ENCODE results near the gene EFEMP2. TPM values are rescaled to one million over a fixed set of nuclear protein-coding genes. Genes with fewer than 3 reads are reported as not detected.
"Not testable (repeated sequence)": the region's sequence is repeated elsewhere in the genome, so short reads cannot be mapped to it uniquely, and the experiment has no call there.

EFEMP2 gene
- total RNA-seq, 2 donors from 2014 or later: 134 to 219 TPM

DNA sequence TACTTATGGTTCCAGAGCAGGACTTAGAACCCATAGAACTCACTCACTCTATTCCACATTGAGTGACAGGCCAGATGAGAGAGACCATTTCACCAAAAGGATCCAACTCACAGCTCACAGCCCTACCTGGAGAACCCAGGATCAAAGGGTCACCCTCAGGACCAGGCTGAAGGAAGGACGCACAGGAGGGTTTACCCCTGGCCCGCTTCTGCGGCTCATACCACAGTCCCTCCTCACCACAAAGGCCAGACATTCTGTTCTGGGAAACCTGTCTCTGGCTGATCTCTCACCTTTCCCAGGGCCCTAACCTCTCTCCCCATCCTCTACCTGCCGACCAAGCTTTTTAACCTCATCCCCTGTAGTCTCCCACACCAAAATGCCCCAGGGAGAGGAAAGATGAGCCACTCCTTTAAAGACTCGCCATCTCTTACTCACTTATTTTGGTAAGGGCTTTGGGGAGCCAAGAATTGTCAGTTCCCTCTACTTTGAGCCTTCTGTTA, 22.9 kb upstream of the EFEMP2 start:
- Histone ChIP-seq H3K36me3 (no peaks in the 10 kb centered on the region), H3K27ac (no peak overlapping the region), H3K4me1 (ENCODE audit: control insufficient read depth in 1 of 2, low read depth in 2 of 2) (peaks cover 19 to 58% of the 10 kb centered on the region in 2 donors), H3K9me3 (no peaks in the 10 kb centered on the region), H3K27me3 (replicated peaks; ENCODE audit: insufficient read depth) (no peaks in the 10 kb centered on the region), H3K4me3 (no peak overlapping the region)
- no peak for DNase-seq (ENCODE audit: low spot score)
- no peak for ATAC-seq (ENCODE audit: insufficient number of reproducible peaks, low FRiP score, low read depth)
- TF ChIP-seq, protein P1, sequence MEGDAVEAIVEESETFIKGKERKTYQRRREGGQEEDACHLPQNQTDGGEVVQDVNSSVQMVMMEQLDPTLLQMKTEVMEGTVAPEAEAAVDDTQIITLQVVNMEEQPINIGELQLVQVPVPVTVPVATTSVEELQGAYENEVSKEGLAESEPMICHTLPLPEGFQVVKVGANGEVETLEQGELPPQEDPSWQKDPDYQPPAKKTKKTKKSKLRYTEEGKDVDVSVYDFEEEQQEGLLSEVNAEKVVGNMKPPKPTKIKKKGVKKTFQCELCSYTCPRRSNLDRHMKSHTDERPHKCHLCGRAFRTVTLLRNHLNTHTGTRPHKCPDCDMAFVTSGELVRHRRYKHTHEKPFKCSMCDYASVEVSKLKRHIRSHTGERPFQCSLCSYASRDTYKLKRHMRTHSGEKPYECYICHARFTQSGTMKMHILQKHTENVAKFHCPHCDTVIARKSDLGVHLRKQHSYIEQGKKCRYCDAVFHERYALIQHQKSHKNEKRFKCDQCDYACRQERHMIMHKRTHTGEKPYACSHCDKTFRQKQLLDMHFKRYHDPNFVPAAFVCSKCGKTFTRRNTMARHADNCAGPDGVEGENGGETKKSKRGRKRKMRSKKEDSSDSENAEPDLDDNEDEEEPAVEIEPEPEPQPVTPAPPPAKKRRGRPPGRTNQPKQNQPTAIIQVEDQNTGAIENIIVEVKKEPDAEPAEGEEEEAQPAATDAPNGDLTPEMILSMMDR (IDR thresholded peaks at IDR 0.05): no peak

DNA sequence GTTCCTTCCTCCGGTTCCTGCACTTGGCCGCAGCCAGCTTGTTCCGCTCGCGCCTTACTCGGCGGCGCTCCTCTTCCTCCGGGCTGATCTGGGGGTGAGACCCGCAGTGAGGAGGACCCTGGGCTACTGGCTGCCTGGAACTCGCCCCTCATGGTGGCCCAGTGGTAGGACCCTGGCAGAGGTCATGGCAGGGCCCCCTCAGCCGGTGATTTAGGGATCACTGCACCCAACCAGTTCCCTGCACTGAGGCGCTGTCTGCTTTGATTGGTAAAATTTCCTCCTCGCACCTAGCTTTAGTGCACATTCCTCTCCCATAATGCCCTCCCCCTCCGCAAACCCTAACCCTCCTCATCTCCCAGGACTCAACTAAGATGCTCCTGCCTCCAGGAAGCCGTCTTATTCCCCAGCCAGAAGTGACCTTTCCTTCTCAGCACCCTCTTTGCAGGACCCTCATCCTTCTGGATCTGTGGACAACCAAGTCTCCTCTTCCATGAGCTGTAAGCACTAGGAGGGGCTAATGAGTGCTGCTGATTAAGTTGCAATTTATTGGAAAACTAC, 21.5 kb upstream of the EFEMP2 start:
- TF ChIP-seq, protein P1 (IDR thresholded peaks at IDR 0.05): no peak
- no peaks in the 10 kb centered on the region for H3K27me3 ChIP-seq (replicated peaks; ENCODE audit: insufficient read depth)
- H3K36me3 ChIP-seq: no peaks in the 10 kb centered on the region
- H3K27ac ChIP-seq: peak overlapping the region; percentile 93 to 100
- H3K4me1 ChIP-seq (ENCODE audit: control insufficient read depth in 1 of 2, low read depth in 2 of 2): peaks cover 14 to 58% of the 10 kb centered on the region in 2 donors
- H3K4me3 ChIP-seq: peak overlapping the region; percentile 76
- H3K9me3 ChIP-seq: no peaks in the 10 kb centered on the region
- no peak for ATAC-seq (ENCODE audit: insufficient number of reproducible peaks, low FRiP score, low read depth)
- no peak for DNase-seq (ENCODE audit: low spot score)

DNA sequence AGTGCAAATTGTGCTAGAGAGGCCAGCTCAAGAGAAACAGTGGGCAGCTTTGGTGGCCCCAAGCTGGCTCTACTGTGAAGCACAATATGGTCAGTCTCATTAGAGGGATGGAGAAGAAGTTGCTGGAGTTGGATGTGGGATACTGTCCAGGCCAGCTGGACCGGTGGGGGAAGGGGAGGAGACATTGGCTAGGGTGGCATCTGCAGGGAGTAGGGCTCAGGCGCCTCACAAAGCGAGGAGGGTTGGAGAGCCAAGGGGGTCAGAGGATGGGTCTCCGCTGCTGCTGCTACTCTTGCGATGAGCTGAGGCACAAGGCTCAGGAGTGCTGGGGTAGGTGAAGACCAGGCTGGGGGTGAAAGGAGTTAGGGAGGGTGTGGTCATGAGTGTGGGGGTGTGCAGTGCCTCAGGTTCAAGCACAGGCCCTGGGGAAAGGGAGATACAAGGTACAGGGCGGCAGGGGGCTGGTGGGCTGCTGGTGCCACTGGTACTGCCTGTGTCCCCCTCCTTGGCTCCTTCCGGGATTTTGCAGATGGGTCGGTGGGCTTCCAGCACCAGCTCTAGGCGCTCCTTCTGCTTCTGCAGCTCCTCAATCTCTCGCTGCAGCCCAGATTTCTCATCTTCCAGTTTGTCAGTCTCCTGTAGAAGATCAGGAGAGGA, 20.2 kb upstream of the EFEMP2 start:
- H3K4me1 ChIP-seq (ENCODE audit: control insufficient read depth in 1 of 2, low read depth in 2 of 2): peaks cover 15 to 60% of the 10 kb centered on the region in 2 donors
- H3K4me3 ChIP-seq: peak overlapping the region; percentile 76
- TF ChIP-seq, protein P1 (IDR thresholded peaks at IDR 0.05): no peak
- DNase-seq (ENCODE audit: low spot score) (no peak), ATAC-seq (ENCODE audit: insufficient number of reproducible peaks, low FRiP score, low read depth) (no peak)
- peak overlapping the region; percentile 93 to 100 for H3K27ac ChIP-seq
- no peaks in the 10 kb centered on the region for H3K27me3 ChIP-seq (replicated peaks; ENCODE audit: insufficient read depth)
- H3K9me3 ChIP-seq: no peaks in the 10 kb centered on the region
- no peaks in the 10 kb centered on the region for H3K36me3 ChIP-seq

DNA sequence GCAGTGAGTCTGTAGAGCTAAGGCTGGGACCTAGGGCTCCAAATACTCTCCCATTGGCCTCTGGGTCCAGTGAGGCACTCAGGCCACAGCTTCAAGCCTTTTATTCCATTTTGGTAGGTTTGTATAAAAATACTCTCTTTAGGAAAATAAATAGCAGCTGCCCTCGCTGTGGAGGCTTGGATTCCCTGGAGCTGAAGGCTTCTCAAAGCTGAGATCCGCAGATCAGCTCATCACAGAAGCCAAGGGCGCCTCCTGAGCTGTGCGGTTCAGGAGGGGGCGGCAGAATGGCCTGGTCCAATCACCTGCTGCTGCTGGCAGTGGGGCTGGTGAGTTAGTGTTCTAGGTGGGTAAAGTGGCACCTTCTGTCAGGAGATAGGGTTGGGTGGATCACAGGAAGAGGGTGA, 19.5 kb upstream of the EFEMP2 start:
- Histone ChIP-seq H3K4me1 (ENCODE audit: control insufficient read depth in 1 of 2, low read depth in 2 of 2) (peaks cover 21 to 62% of the 10 kb centered on the region in 2 donors), H3K27ac (peak overlapping the region; percentile 93 to 100), H3K4me3 (peak overlapping the region; percentile 76)
- not testable (repeated sequence) for H3K36me3 ChIP-seq; H3K9me3 ChIP-seq; ATAC-seq (ENCODE audit: insufficient number of reproducible peaks, low FRiP score, low read depth); DNase-seq (ENCODE audit: low spot score); H3K27me3 ChIP-seq (replicated peaks; ENCODE audit: insufficient read depth)

DNA sequence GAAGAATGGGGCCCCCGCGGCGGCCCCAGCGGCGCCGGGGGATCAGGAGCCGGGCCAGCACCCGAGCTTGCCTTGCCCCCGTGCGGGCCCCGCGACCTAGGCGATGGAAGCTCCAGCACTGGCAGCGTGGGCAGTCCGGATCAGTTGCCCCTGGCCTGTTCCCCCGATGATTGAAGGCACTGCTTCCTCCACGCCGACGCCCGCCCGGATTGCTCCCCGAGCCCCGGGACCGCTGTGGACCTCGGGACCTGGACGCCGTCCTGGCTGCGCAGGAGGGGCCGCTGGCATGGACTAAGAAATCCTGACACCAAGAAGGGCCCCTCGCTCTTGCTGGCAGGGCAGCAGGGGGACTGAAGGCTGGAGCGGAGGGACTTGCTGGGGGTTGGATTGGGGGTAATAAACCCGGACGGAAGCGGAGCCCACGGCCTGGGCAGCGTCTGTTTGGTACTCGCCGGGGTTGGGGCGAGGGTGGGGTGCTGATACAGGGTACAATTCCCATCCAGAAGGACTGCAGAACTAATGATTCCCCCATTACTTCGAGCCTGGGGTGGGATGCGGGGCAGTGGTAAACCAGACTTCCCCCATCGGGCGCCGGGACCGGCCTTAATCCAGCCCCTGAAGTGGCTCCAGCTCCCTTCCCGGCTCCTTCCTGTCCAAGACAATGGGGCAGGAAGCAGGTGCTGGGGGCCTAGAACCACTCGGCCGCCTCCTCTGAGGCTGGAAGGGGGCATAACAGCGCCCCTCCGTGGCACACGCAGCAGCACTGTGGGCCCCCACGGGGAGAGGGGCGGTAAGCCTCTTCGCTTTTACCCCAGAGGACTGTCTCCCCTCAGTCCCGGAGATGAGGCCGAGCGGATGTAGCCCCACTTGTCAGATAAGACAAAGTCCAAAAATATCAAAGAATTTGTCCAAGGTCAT, 18.9 kb upstream of the EFEMP2 start:
- H3K36me3 ChIP-seq: no peaks in the 10 kb centered on the region
- H3K27ac ChIP-seq: peak overlapping the region; percentile 93 to 100
- TF ChIP-seq, protein P1 (IDR thresholded peaks at IDR 0.05): no peak
- H3K27me3 ChIP-seq (replicated peaks; ENCODE audit: insufficient read depth): no peaks in the 10 kb centered on the region
- DNase-seq (ENCODE audit: low spot score) (no peak), ATAC-seq (ENCODE audit: insufficient number of reproducible peaks, low FRiP score, low read depth) (no peak)
- H3K4me1 ChIP-seq (ENCODE audit: control insufficient read depth in 1 of 2, low read depth in 2 of 2): peaks cover 25 to 63% of the 10 kb centered on the region in 2 donors
- H3K4me3 ChIP-seq: peak overlapping the region; percentile 76
- no peaks in the 10 kb centered on the region for H3K9me3 ChIP-seq

All from thoracic aorta (tissue), 2 donors.